ENCODE data around the gene RNF207. TPM values are rescaled to one million over a fixed set of nuclear protein-coding genes. Genes with fewer than 3 reads are reported as not detected.

The RNF207 gene
- polyA plus RNA-seq, 1 of the 3 experiments (the other 2 are of a cell fraction) = 25.4 TPM

DNA sequence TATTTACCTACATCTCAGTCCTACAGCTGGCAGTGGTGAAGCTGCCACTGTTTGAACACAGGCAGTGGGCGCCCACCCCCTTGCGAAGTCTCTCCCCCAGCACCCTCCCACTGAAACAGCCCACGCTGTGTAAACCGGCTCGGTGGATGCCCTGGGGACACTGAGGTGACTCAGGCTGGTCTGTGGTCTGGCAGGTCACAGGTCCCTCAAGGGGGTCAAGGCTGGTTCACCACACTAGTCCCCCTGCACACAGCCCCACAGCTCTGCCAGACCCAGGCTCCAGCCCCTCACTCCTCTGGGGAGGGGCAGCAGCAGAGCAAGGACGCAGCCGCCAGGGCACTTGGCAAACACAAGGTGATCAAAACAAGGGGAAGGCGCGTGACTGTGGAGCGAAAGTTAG lies 33.4 kb upstream of the RNF207 start:
- CTCF ChIA-PET = interaction anchor here (1.8 to 4.0 kb wide), 7 partner anchors 11 to 122 kb away, joined by 6 to 57 read pairs (median 13); no protein-coding TSS in a partner anchor

DNA sequence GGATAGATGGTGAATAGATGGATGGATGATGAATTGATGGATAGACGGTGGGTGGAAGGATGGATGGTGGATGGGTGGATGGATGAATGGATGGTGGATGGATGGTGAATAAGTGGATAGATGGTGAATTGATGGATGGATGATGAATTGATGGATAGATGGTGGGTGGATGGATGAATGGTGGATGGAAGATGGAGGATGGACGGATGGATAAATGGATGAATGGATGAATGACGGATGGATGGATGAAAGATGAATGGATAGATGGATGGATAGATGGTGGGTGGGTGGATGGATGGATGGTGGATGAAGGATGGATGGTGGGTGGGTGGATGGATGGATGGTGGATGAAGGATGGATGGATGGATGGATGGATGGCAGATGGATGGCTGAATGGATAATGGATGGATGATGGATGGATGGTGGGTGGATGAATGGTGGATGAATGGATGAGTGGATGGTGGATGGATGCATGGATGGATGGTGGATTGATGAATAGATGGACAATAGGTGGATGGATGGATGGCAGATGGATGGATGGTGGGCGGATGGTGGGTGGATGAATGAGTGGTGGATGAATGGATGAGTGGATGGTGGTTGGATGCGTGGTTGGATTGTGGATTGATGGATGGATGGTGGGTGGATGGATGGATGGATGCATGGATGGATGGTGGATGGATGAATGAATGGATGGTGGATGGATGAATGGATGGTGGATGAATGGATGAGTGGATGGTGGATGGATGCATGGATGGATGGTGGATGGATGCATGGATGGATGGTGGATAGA lies 31.1 kb upstream of the RNF207 start:
- peaks cover 0 to 19% of the 10 kb centered on the region in 2 experiments; a peak in 1 of 4 replicates for H3K4me1 ChIP-seq (ENCODE audit: control insufficient read depth in 1 of 2, insufficient read depth in 2 of 2, low read depth in 1 of 2, low read length in 1 of 2)
- no peaks in the 10 kb centered on the region for H3F3A ChIP-seq (replicated peaks; ENCODE audit: insufficient read depth)
- no peaks in the 10 kb centered on the region for H4K20me1 ChIP-seq (ENCODE audit: insufficient read depth)
- no peaks in the 10 kb centered on the region for H3K9me2 ChIP-seq
- no peak overlapping the region for H3K4me2 ChIP-seq
- no peaks in the 10 kb centered on the region for H3K9me3 ChIP-seq
- no peak overlapping the region for H3K9ac ChIP-seq
- no peaks in the 10 kb centered on the region for H3K36me3 ChIP-seq (replicated peaks in 1 of 2; ENCODE audit: control insufficient read depth in 1 of 2, insufficient read depth in 2 of 2, low read length in 1 of 2)
- H3K27ac ChIP-seq (ENCODE audit: low read depth in 2 of 2, low read length in 1 of 2) = no peak overlapping the region
- H3K4me3 ChIP-seq (ENCODE audit: low read depth in 2 of 2, low read length in 1 of 2) = no peak overlapping the region
- no peaks in the 10 kb centered on the region for H3K79me2 ChIP-seq (ENCODE audit: insufficient read depth)
- H3K27me3 ChIP-seq (ENCODE audit: insufficient read depth) = peaks cover 8% of the 10 kb centered on the region; the same call in 1 of the 2 replicates
- 68% methylated on average over 5 of the region's 5 CpGs for WGBS (ENCODE audit: low lambda C conversion rate)
- no peak for DNase-seq
- no peak overlapping the region for H2AFZ ChIP-seq (ENCODE audit: low read depth)
- ChIA-PET POLR2A (no interaction called here), CTCF (no interaction called here)
- TF ChIP-seq TAF1 (IDR thresholded peaks at IDR 0.05; ENCODE audit: borderline replicate concordance, low read depth, low read length) (no peak), GABPA (IDR thresholded peaks at IDR 0.05; ENCODE audit: low read depth) (no peak), GATA2 (CRISPR knock-in tag; IDR thresholded peaks at IDR 0.05) (no peak), ELF1 (IDR thresholded peaks at IDR 0.05) (no peak), SMC3 (IDR thresholded peaks at IDR 0.05; ENCODE audit: low read depth, low read length) (no peak), RCOR1 (IDR thresholded peaks at IDR 0.05; ENCODE audit: low read length) (no peak), JUND (IDR thresholded peaks at IDR 0.05) (no peak), YY1 (IDR thresholded peaks at IDR 0.05; ENCODE audit: low read depth) (no peak), TCF12 (IDR thresholded peaks at IDR 0.05) (no peak), EP300 (IDR thresholded peaks at IDR 0.05; ENCODE audit: borderline replicate concordance in 1 of 2, low read depth in 1 of 2, low read length in 1 of 2) (no peak), NRF1 (IDR thresholded peaks at IDR 0.05; ENCODE audit: low read depth, low read length) (no peak)
- TF ChIP-seq, protein P1, sequence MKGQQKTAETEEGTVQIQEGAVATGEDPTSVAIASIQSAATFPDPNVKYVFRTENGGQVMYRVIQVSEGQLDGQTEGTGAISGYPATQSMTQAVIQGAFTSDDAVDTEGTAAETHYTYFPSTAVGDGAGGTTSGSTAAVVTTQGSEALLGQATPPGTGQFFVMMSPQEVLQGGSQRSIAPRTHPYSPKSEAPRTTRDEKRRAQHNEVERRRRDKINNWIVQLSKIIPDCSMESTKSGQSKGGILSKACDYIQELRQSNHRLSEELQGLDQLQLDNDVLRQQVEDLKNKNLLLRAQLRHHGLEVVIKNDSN (IDR thresholded peaks at IDR 0.05; ENCODE audit: borderline replicate concordance, low read depth) = no peak
- TF ChIP-seq, protein P2, sequence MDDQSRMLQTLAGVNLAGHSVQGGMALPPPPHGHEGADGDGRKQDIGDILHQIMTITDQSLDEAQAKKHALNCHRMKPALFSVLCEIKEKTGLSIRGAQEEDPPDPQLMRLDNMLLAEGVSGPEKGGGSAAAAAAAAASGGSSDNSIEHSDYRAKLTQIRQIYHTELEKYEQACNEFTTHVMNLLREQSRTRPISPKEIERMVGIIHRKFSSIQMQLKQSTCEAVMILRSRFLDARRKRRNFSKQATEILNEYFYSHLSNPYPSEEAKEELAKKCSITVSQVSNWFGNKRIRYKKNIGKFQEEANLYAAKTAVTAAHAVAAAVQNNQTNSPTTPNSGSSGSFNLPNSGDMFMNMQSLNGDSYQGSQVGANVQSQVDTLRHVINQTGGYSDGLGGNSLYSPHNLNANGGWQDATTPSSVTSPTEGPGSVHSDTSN (IDR thresholded peaks at IDR 0.05) = no peak

More for the DNA sequence above, 33.4 kb upstream of the RNF207 start:
- no peaks in the 10 kb centered on the region for H3K27me3 ChIP-seq (ENCODE audit: insufficient read depth)
- no peaks in the 10 kb centered on the region for H3F3A ChIP-seq (replicated peaks; ENCODE audit: insufficient read depth)
- no peak overlapping the region for H3K9ac ChIP-seq
- H3K27ac ChIP-seq (ENCODE audit: low read depth in 2 of 2, low read length in 1 of 2) = no peak overlapping the region
- no peaks in the 10 kb centered on the region for H3K36me3 ChIP-seq (replicated peaks in 1 of 2; ENCODE audit: control insufficient read depth in 1 of 2, insufficient read depth in 2 of 2, low read length in 1 of 2)
- DNase-seq = peak; percentile 29
- TF ChIP-seq POLR2AphosphoS5 (IDR thresholded peaks at IDR 0.05; ENCODE audit: low read depth, low read length) = no peak
- TF ChIP-seq, protein P3, sequence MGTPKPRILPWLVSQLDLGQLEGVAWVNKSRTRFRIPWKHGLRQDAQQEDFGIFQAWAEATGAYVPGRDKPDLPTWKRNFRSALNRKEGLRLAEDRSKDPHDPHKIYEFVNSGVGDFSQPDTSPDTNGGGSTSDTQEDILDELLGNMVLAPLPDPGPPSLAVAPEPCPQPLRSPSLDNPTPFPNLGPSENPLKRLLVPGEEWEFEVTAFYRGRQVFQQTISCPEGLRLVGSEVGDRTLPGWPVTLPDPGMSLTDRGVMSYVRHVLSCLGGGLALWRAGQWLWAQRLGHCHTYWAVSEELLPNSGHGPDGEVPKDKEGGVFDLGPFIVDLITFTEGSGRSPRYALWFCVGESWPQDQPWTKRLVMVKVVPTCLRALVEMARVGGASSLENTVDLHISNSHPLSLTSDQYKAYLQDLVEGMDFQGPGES (IDR thresholded peaks at IDR 0.05; ENCODE audit: low read depth, low read length) = no peak
- TF ChIP-seq, protein P4, sequence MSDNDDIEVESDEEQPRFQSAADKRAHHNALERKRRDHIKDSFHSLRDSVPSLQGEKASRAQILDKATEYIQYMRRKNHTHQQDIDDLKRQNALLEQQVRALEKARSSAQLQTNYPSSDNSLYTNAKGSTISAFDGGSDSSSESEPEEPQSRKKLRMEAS (IDR thresholded peaks at IDR 0.05; ENCODE audit: low read depth) = no peak
- TF ChIP-seq, protein P5, sequence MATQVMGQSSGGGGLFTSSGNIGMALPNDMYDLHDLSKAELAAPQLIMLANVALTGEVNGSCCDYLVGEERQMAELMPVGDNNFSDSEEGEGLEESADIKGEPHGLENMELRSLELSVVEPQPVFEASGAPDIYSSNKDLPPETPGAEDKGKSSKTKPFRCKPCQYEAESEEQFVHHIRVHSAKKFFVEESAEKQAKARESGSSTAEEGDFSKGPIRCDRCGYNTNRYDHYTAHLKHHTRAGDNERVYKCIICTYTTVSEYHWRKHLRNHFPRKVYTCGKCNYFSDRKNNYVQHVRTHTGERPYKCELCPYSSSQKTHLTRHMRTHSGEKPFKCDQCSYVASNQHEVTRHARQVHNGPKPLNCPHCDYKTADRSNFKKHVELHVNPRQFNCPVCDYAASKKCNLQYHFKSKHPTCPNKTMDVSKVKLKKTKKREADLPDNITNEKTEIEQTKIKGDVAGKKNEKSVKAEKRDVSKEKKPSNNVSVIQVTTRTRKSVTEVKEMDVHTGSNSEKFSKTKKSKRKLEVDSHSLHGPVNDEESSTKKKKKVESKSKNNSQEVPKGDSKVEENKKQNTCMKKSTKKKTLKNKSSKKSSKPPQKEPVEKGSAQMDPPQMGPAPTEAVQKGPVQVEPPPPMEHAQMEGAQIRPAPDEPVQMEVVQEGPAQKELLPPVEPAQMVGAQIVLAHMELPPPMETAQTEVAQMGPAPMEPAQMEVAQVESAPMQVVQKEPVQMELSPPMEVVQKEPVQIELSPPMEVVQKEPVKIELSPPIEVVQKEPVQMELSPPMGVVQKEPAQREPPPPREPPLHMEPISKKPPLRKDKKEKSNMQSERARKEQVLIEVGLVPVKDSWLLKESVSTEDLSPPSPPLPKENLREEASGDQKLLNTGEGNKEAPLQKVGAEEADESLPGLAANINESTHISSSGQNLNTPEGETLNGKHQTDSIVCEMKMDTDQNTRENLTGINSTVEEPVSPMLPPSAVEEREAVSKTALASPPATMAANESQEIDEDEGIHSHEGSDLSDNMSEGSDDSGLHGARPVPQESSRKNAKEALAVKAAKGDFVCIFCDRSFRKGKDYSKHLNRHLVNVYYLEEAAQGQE (IDR thresholded peaks at IDR 0.05; ENCODE audit: low read depth, low read length) = no peak
- TF ChIP-seq TCF12 (IDR thresholded peaks at IDR 0.05) = no peak
- H3K79me2 ChIP-seq (ENCODE audit: insufficient read depth) = no peaks in the 10 kb centered on the region
- no peak overlapping the region for H3K4me3 ChIP-seq (ENCODE audit: low read depth in 2 of 2, low read length in 1 of 2)
- POLR2A ChIA-PET = no interaction called here
- peaks cover 0 to 16% of the 10 kb centered on the region in 2 experiments; a peak in 1 of 4 replicates for H3K4me1 ChIP-seq (ENCODE audit: control insufficient read depth in 1 of 2, insufficient read depth in 2 of 2, low read depth in 1 of 2, low read length in 1 of 2)
- H3K9me3 ChIP-seq = no peaks in the 10 kb centered on the region
- H2AFZ ChIP-seq (ENCODE audit: low read depth) = no peak overlapping the region
- H4K20me1 ChIP-seq (ENCODE audit: insufficient read depth) = no peaks in the 10 kb centered on the region
- no peak overlapping the region for H3K4me2 ChIP-seq
- H3K9me2 ChIP-seq = no peaks in the 10 kb centered on the region
- 78% methylated on average over 7 of the region's 10 CpGs for WGBS (ENCODE audit: low lambda C conversion rate)

Data from SK-N-SH (cell line).